SU-DHL-6 (cell line): ENCODE data around the gene RMP24.

Experiments
- H2AFZ ChIP-seq: fragments of 200-600 bp; sonication (generic); 2 replicates; pipeline ENCODE4 v1.6.1; 2014; ENCODE audit warnings: low read depth, mild to moderate bottlenecking, moderate library complexity, mixed read lengths, antibody characterized with exemption, low read length; ENCODE audit not compliant: severe bottlenecking
- H3F3A ChIP-seq: fragments of 200-600 bp; shearing (Covaris generic); 2 replicates; pipeline ENCODE4 v1.6.0; 2016; ENCODE audit warnings: antibody characterized with exemption, mild to moderate bottlenecking; ENCODE audit not compliant: insufficient read depth
- H3K27ac ChIP-seq: fragments of 200-600 bp; sonication (generic); 2 replicates; pipeline ENCODE4 v1.5.1; 2016; ENCODE audit warnings: low read depth, mild to moderate bottlenecking, low read length, moderate library complexity, mixed read lengths
- H3K27me3 ChIP-seq: fragments of 200-600 bp; sonication (generic), shearing (Covaris generic); 2 replicates; pipeline ENCODE4 v1.6.0; 2014; ENCODE audit warnings: mild to moderate bottlenecking, low read length
- H3K36me3 ChIP-seq: fragments of 200-600 bp; sonication (generic); 2 replicates; pipeline ENCODE4 v1.6.1; 2014; ENCODE audit warnings: mild to moderate bottlenecking, low read length, mixed read lengths
- H3K4me2 ChIP-seq: fragments of 300-600, 200-600 bp; shearing (Covaris generic), sonication (generic); 2 replicates; pipeline ENCODE4 v1.6.0; 2014; ENCODE audit warnings: low read length, low read depth, mild to moderate bottlenecking; ENCODE audit not compliant: poor library complexity, severe bottlenecking
- H3K4me3 ChIP-seq: fragments of 200-600 bp; sonication (generic); 2 replicates; pipeline ENCODE4 v1.5.1; 2014; ENCODE audit warnings: antibody characterized with exemption, low read length, mild to moderate bottlenecking, mixed read lengths; ENCODE audit not compliant: insufficient read depth, poor library complexity, severe bottlenecking
- H3K79me2 ChIP-seq: fragments of 200-600 bp; sonication (generic); 2 replicates; pipeline ENCODE4 v1.6.1; 2014; ENCODE audit warnings: mild to moderate bottlenecking, low read length, moderate library complexity; ENCODE audit not compliant: insufficient read depth
- H3K9ac ChIP-seq: fragments of 200-600 bp; sonication (generic); 2 replicates; pipeline ENCODE4 v1.7.0; 2014; ENCODE audit warnings: mild to moderate bottlenecking, low read length
- H3K9me2 ChIP-seq: fragments of 200-600 bp; sonication (generic); replicated peaks from 2 replicates; pipeline ENCODE4 v1.6.1; 2014; ENCODE audit warnings: low read length; ENCODE audit not compliant: insufficient read depth
- H3K9me3 ChIP-seq: fragments of 200-600 bp; sonication (generic); 2 replicates; pipeline ENCODE4 v1.6.1; 2014; ENCODE audit warnings: low read length, mixed read lengths; ENCODE audit not compliant: insufficient read depth
- H4K20me1 ChIP-seq: fragments of 200-600 bp; sonication (generic); 2 replicates; pipeline ENCODE4 v1.6.1; 2014; ENCODE audit warnings: low read depth, mild to moderate bottlenecking, antibody characterized with exemption, low read length, moderate library complexity, mixed read lengths
- CTCF ChIP-seq: fragments of 200-600 bp; sonication (generic); IDR thresholded peaks from one replicate; pipeline ENCODE4 v1.5.1; 2017; ENCODE audit warnings: antibody characterized with exemption, mild to moderate bottlenecking, low read length, moderate library complexity; ENCODE audit not compliant: insufficient read depth, poor library complexity, severe bottlenecking
- EZH2phosphoT487 ChIP-seq: fragments of 200-600 bp; sonication (generic), shearing (Covaris generic); conservative IDR thresholded peaks from 2 replicates; pipeline ENCODE4 v1.6.1; 2018; ENCODE audit warnings: mild to moderate bottlenecking, antibody characterized with exemption, low read length, moderate library complexity, mixed read lengths

RMP24 gene

GRCh38 chr18:35983818-35984217 lies 11.3 kb downstream of the RMP24 start:
- Histone ChIP-seq H3K27me3 (no peaks in the 10 kb centered on the region), H2AFZ (no peak overlapping the region)

GRCh38 chr18:35991696-35992095 lies 19.2 kb downstream of the RMP24 start:
- H4K20me1 ChIP-seq = no peaks in the 10 kb centered on the region
- H3K9me2 ChIP-seq = no peaks in the 10 kb centered on the region
- H3K9ac ChIP-seq = no peak overlapping the region
- H3K36me3 ChIP-seq = peaks cover 12% of the 10 kb centered on the region; the same call in 1 of the 2 replicates
- H3K79me2 ChIP-seq = no peaks in the 10 kb centered on the region
- TF ChIP-seq CTCF = no peak
- TF ChIP-seq EZH2phosphoT487 = no peak
- no peak overlapping the region for H2AFZ ChIP-seq
- no peaks in the 10 kb centered on the region for H3K27me3 ChIP-seq
- H3K4me3 ChIP-seq = no peak overlapping the region
- no peaks in the 10 kb centered on the region for H3K9me3 ChIP-seq
- H3F3A ChIP-seq = no peaks in the 10 kb centered on the region
- no peak overlapping the region for H3K27ac ChIP-seq
- H3K4me2 ChIP-seq = no peak overlapping the region

More at GRCh38 chr18:35983818-35984217, 11.3 kb downstream of the RMP24 start:
- Histone ChIP-seq H3F3A (no peaks in the 10 kb centered on the region), H3K9me2 (no peaks in the 10 kb centered on the region), H3K27ac (no peak overlapping the region), H3K4me3 (no peak overlapping the region), H3K79me2 (no peaks in the 10 kb centered on the region), H3K9ac (no peak overlapping the region), H3K36me3 (peaks cover 14% of the 10 kb centered on the region; the same call in 1 of the 2 replicates), H3K9me3 (no peaks in the 10 kb centered on the region), H3K4me2 (no peak overlapping the region), H4K20me1 (no peaks in the 10 kb centered on the region)
- TF ChIP-seq EZH2phosphoT487 = no peak
- no peak for TF ChIP-seq CTCF

- no peak overlapping the region for H3K4me3 ChIP-seq
- peaks cover 12% of the 10 kb centered on the region; the same call in 1 of the 2 replicates for H3K36me3 ChIP-seq
- no peaks in the 10 kb centered on the region for H4K20me1 ChIP-seq
- no peaks in the 10 kb centered on the region for H3K9me2 ChIP-seq
- no peaks in the 10 kb centered on the region for H3F3A ChIP-seq
- no peak overlapping the region for H3K9ac ChIP-seq
- no peak overlapping the region for H3K27ac ChIP-seq
- H3K9me3 ChIP-seq = no peaks in the 10 kb centered on the region
- H3K79me2 ChIP-seq = no peaks in the 10 kb centered on the region
- no peaks in the 10 kb centered on the region for H3K27me3 ChIP-seq
- no peak for TF ChIP-seq EZH2phosphoT487
- TF ChIP-seq CTCF = no peak
- no peak overlapping the region for H2AFZ ChIP-seq
- no peak overlapping the region for H3K4me2 ChIP-seq
These were observed 20.5 kb downstream of the RMP24 start for GRCh38 chr18:35993013-35993412.
